GM13977 (cell line): Measurements from ENCODE around the gene UQCRQ.

ENCODE experiments used
- DNase-seq: peaks from one replicate; pipeline ENCODE4 v3.0.0; 2012; ENCODE audit warnings: low spot score
- in situ Hi-C: fragments of 300-500 bp; cut with MboI; formaldehyde crosslinking; loops from one replicate; pipeline ENCODE4 v1.12.0; 2022; ENCODE audit warnings: low sequenced_read_pairs, low pct_unique_long_range_greater_than_20kb, mixed read lengths, inconsistent platforms; ENCODE audit not compliant: unreplicated experiment
- TF ChIP-seq, protein P1 (sequence below): IDR thresholded peaks from 2 replicates; pipeline ENCODE4 v1.5.1; 2012; ENCODE audit warnings: mild to moderate bottlenecking, control low read depth; ENCODE audit not compliant: insufficient read depth; ENCODE audit errors: extremely low read depth, missing control alignments

Gene UQCRQ

GRCh38 chr5:132872788-132873118, 6.3 kb downstream of the UQCRQ start:
- TF ChIP-seq, protein P1, sequence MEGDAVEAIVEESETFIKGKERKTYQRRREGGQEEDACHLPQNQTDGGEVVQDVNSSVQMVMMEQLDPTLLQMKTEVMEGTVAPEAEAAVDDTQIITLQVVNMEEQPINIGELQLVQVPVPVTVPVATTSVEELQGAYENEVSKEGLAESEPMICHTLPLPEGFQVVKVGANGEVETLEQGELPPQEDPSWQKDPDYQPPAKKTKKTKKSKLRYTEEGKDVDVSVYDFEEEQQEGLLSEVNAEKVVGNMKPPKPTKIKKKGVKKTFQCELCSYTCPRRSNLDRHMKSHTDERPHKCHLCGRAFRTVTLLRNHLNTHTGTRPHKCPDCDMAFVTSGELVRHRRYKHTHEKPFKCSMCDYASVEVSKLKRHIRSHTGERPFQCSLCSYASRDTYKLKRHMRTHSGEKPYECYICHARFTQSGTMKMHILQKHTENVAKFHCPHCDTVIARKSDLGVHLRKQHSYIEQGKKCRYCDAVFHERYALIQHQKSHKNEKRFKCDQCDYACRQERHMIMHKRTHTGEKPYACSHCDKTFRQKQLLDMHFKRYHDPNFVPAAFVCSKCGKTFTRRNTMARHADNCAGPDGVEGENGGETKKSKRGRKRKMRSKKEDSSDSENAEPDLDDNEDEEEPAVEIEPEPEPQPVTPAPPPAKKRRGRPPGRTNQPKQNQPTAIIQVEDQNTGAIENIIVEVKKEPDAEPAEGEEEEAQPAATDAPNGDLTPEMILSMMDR: no peak
- no peak for DNase-seq
- in situ Hi-C loops: no loop called here

DNA sequence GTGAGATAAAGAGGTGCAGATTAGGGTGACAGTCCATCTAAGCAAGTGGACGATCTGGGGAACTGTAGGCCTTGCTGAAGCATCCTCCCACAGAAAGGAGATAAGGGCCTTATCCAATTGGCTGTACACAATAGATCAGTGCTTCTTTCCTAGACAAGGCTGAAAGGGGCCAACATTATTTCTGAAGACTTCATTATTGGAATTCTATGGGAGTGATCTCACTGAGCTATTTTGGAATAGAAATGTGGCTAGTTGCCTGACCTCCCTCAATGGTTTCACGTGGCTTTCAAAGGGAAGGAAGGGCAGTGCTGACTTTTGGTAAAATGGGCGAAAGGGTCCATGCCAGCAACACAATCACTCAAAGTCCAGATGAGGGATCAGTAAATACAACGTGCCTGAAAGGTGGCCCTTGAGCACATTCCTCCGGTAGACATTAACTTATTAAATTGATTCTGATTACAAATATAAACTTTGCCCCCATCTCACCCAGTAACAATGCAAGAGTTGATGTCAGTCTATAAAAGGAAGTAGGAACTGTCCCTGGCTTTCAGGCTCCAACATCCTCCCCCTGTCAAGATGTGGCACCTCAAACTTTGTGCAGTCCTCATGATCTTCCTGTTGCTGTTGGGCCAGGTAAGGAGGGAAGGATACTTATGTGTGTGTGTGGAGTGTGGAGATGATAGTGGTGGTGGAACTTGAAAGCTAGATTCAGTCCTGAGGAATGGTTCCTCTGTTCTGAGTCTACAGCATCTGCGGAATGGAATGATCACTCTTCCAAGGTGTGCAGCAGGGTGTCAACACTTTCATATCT, 6.9 kb downstream of the UQCRQ start, which contains the start of gene LEAP2:
TSS of gene LEAP2 (plus strand) at position 550 of the 811 bp plus-strand sequence. CDS start at position 577, 27 bp downstream.
- no peak for DNase-seq
- in situ Hi-C loops: no loop called here
- TF ChIP-seq, protein P1: no peak

DNA sequence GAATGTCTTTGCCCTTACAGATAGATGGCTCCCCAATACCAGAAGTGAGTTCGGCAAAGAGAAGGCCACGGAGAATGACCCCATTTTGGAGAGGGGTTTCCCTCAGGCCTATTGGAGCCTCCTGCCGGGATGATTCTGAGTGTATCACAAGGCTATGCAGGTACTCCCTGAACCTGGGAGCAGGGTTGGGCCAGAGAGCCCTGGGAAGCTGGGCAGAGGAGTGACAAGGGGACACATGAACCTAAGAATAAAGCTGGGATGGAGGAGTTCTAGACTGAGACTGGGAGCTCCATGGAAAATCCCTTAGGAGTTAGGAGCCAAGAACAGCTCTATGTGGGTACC, 7.5 kb downstream of the UQCRQ start:
- in situ Hi-C loops: no loop called here
- DNase-seq: no peak
- TF ChIP-seq, protein P1: no peak

DNA sequence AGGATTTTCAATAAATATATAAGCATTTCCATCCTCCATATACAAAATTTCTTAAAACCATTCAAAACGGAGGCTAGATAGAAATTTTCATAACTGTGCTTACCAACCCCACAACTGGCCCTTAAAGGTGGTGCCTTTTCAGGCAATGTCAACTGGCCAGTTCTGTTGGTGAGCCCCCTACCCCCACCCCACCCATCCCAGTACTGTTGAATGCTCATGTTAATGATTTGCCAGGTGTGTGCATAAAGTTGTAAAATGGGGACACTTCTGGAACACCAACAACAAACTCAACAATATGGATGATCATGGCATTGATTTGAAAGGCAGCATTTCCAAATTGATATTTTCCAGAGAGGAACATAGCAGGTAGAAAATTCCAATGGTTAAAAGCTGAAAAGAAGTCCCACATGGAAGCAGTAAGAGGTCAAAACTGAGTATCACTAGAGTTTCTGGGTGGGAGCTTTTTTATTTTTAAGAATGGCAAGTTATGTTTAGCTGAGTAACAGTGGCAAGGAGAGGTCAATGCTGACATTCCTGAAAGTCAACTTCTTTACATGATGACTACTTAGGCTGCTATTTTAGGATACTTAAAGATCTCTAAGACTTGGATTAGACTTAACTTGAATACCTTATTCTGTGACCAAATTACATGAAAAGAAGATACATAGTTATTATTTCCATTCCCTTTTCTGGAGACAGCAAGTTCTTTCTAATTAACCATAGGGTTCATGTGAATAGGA, 9.7 kb downstream of the UQCRQ start:
- in situ Hi-C loops: no loop called here
- TF ChIP-seq, protein P1: no peak
- DNase-seq: no peak

GRCh38 chr5:132877466-132877865, 11.0 kb downstream of the UQCRQ start:
- TF ChIP-seq, protein P1: no peak
- in situ Hi-C loops: no loop called here
- DNase-seq: no peak

- TF ChIP-seq, protein P1: no peak
- in situ Hi-C loops: no loop called here
- DNase-seq: no peak
These were observed 11.5 kb downstream of the UQCRQ start for GRCh38 chr5:132877938-132878337.
